Loucy (cell line): ENCODE results near the gene GLRA1.

Experiments
- EZH2phosphoT487 ChIP-seq: fragments of 200-600 bp; IDR thresholded peaks from 2 replicates; pipeline ENCODE4 v1.6.1; 2018; ENCODE audit warnings: antibody characterized with exemption, mild to moderate bottlenecking, moderate library complexity, borderline replicate concordance
- TF ChIP-seq, protein P1 (sequence below): fragments of 200-600 bp; sonication (generic); conservative IDR thresholded peaks from 2 replicates; pipeline ENCODE4 v1.5.1; 2014; ENCODE audit warnings: mild to moderate bottlenecking, antibody characterized with exemption, low read length

GRCh38 chr5:151937851-151938250, 13.2 kb upstream of the GLRA1 start:
- TF ChIP-seq, protein P1, sequence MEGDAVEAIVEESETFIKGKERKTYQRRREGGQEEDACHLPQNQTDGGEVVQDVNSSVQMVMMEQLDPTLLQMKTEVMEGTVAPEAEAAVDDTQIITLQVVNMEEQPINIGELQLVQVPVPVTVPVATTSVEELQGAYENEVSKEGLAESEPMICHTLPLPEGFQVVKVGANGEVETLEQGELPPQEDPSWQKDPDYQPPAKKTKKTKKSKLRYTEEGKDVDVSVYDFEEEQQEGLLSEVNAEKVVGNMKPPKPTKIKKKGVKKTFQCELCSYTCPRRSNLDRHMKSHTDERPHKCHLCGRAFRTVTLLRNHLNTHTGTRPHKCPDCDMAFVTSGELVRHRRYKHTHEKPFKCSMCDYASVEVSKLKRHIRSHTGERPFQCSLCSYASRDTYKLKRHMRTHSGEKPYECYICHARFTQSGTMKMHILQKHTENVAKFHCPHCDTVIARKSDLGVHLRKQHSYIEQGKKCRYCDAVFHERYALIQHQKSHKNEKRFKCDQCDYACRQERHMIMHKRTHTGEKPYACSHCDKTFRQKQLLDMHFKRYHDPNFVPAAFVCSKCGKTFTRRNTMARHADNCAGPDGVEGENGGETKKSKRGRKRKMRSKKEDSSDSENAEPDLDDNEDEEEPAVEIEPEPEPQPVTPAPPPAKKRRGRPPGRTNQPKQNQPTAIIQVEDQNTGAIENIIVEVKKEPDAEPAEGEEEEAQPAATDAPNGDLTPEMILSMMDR, result no peak
- TF ChIP-seq EZH2phosphoT487, result no peak
